ENCODE data around the gene CEMIP.
"Not testable (repeated sequence)": the region's sequence is repeated elsewhere in the genome, so short reads cannot be mapped to it uniquely, and the experiment has no call there.

The CEMIP gene

GRCh38 chr15:80957556-80957955 lies 178.4 kb downstream of the CEMIP start:
- no peak for DNase-seq

- DNase-seq = no peak
These were observed 178.8 kb downstream of the CEMIP start for GRCh38 chr15:80957976-80958375.

GRCh38 chr15:80958818-80959495 lies 179.8 kb downstream of the CEMIP start:
- no peak for DNase-seq

DNA sequence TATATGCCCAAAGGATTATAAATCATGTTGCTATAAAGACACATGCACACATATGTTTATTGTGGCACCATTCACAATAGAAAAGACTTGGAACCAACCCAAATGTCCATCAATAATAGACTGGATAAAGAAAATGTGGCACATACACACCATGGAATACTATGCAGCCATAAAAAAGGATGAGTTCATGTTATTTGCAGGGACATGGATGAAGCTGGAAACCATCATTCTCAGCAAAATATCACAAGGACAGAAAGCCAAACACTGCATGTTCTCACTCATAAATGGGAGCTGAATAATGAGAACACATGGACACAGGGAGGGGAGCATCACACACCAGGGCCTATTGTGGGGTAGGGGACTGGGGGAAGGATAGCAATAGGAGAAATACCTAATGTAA lies 186.3 kb downstream of the CEMIP start:
- not testable (repeated sequence) for DNase-seq

DNA sequence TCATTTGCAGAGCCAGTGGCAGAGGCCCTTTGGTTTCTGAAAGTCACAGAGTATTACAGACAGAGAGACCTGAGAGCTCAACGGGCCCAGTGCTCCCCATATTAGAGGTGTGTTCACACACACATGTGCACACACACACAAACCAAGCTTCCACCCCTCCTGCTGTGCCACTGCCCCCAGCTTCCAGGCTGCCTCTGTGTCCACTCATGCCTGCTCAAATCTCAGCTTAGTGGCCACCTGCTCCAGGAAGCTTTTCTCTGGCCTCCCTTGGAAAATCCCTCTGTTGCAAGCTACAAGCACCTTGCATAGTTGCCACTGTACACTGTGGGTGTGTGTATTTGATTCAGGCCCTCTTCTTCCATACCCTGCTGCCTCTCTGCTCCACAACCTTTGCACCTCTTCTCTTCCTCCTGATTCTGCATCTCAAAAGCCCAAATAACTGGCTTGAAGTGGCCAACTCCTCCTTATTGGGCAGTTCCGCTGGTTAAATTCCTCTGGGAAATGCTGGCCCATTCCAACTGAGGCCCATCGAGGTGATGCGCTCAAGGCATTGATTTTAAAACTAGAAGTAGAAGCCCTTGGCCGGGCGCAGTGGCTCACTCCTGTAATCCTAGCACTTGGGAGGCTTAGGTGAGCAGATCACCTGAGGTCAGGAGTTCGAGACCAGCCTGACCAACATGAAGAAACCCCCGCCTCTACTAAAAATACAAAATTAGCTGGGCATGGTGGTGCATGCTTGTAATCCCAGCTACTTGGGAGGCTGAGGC lies 187.4 kb downstream of the CEMIP start:
- DNase-seq = peak; percentile 5

DNA sequence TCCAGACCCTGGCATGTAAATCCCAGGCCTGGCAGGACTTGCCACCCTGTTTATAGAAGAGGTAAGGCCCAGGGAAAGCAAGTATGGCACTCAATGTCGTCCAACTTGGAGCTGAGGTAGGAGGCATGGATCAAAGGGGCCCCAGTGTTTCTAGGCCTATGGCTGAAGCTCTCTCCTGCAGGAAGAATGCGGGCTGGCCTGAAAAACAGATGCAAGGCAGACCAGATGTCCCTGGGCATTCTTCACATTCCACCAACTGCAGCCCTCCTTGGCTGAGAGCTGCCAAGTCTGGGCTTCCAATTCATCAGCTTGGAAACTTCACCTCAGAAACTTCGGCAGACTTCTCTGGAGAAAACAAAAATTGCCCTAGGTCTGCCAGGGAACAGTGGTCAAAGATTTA lies 188.3 kb downstream of the CEMIP start:
- DNase-seq = no peak

GRCh38 chr15:80967991-80968510 lies 188.9 kb downstream of the CEMIP start:
- no peak for DNase-seq

- DNase-seq = no peak
These were observed 190.1 kb downstream of the CEMIP start for GRCh38 chr15:80969316-80969715.

- DNase-seq = peak; percentile 71
These were observed 191.0 kb downstream of the CEMIP start for GRCh38 chr15:80970018-80970657.

- DNase-seq = no peak
These were observed 191.5 kb downstream of the CEMIP start for GRCh38 chr15:80970658-80971057.

DNA sequence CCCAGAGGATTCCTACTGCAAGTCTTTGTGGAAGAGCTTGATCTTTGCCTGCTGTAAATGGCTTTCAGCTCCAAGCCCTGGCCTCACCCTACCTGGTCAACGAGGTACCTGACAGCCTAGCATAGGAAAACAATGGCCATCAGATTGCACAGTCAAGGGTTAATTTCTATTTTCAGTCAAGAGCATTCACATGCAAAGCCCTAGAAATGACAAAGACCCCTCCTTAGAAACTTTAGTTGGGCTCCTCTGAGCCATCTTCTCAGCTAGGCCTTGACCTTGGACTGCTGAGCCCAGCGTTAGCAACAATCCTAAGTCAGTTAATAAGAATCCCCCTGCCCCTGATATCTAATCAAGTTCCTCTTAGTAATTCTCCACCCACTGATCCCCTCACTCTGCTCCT lies 192.0 kb downstream of the CEMIP start:
- DNase-seq = no peak

- DNase-seq = no peak
These were observed 193.1 kb downstream of the CEMIP start for GRCh38 chr15:80972276-80972675.

- DNase-seq = no peak
These were observed 195.7 kb downstream of the CEMIP start for GRCh38 chr15:80974914-80975313.

DNA sequence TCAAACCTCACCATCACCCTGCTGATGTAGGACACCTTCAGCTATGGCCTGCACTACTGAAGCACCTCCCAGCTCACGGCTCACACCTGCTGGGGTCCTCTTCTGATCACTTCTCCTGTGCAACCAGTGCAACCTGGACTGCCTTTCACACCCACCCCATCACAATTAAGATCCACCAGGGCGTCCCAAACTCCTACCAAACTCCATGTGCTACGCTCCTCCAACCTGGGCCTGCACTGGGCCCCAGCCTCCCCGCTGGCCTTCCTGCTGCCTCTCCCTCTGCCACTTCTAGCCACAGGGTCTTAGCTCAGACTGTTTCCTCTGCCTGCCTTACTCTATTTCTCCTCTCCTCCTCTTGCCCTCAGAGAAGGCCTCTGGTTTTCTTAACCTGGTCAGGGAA lies 197.7 kb downstream of the CEMIP start:
- no peak for DNase-seq

DNA sequence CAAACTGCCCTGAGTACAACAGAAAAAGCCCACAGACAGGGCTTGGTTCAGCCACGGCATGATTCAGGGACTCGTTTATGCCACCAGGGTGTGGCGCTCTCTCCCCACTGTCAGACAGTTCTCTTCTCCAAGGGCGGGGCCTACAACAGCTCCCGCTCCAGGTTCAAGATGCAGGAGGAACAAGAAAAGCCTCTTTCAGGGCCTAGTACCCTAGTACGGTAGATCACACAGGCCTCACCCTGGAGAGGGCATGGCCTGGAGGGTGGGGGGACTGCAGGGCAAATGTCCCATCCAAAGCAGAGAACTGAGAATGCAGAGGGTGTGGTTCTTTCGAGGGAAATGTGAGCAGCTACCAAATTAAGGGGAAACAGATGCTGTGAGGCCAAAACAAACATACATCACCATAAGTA lies 198.5 kb downstream of the CEMIP start:
- peak; percentile 86 for DNase-seq

DNA sequence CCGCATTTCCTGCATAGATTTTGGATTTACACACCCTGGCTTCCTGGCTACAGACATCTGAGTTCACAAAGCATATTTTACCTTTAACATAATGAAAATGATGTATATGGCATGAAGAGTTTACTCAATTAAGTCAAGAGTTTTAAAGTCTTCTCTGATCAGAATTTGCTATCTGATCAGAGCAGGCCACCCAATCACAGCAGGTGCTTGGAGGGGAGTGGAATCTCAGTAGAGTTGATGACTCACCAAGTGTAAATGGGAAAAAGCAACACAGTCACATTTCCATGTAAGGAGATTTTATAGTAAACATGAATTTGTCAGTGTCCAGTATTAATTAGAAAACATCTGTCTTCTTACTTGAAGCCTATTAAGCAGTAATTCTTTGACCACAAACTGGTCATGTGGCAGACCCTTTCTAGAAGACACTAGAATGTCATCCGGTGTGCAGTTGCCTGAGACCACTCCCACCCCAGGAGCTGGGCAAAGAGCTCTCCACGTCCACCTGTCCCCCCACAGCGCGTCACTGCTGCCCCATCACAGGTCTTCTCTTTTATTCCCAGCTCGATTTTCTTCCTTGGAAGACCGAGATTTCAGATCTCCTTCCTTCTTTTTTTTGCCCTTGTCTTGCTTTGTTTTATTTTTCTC lies 199.6 kb downstream of the CEMIP start:
- peak; percentile 76 for DNase-seq

GRCh38 chr15:80979538-80980200 lies 200.5 kb downstream of the CEMIP start:
- DNase-seq = peak; percentile 39

- peak; percentile 7 for DNase-seq
These were observed 203.0 kb downstream of the CEMIP start for GRCh38 chr15:80982205-80982604.

DNA sequence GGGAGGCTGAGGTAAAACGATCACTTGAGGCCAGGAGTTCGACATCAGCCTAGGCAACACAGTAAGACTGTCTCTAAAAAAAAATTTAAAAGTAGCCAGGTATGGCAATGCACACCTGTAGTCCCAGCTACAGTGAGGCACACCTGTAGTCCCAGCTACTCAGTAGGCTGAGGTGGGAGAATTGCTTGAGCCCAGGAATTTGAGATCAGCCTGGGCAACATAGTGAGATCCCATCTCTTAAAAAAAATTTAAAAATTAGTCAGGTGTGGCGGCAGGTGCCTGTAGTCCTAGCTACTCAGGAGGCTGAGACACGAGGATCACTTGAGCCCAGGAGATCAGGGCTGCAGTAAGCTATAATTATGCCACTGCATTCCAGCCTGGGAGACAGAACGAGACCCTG lies 203.7 kb downstream of the CEMIP start:
- DNase-seq = no peak

GRCh38 chr15:80984856-80985255 lies 205.7 kb downstream of the CEMIP start:
- DNase-seq = no peak

- no peak for DNase-seq
These were observed 206.8 kb downstream of the CEMIP start for GRCh38 chr15:80985981-80986380.

DNA sequence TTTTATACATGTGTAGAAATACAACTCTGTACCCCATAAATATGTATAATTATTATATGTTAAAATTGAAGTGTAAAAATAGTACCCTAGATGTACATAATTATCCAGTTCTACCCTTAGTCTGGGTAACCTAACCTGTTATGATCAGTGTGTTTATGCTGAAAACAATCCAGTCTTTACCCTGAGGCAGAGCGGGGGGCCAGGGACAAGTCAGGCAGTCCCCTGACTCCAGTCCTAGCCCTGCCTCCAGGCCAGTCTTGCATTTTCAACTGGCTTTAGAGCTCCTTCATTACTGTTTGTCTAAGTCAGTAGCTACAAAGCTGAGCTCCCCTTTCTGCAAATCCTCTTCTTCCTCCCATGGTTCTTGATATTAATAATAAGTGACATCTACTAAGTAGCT lies 207.3 kb downstream of the CEMIP start:
- no peak for DNase-seq
